CD4-positive, alpha-beta T cell treated with Interleukin-10 for 1 hour (primary cell): ENCODE data around the gene ENDOG.
A peak's percentile ranks its signal among the peaks of the same experiment; 100 is the strongest.

Experiments
- DNase-seq: peaks from one replicate; pipeline ENCODE4 v3.0.0-alpha.2; 2020

Gene ENDOG

DNA sequence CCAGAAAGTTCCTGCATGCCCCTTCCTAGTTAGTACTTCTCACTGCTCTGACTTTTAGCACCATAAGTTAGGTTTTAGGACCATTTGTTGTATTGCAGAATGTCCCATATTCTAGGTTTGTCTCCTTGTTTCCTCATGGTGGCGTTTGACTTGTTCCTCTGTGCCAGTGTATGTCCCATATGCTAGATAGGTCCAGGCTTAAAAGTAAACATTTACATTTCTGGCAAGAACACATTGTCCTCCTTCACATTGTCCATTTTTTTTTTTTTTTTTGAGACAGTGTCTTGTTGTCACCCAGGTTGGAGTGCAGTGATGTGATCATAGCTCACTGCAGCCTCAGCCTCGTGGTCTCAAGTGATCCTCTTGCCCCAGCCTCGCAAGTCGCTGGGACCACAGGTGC lies 15.8 kb upstream of the ENDOG start:
- no peak for DNase-seq

DNA sequence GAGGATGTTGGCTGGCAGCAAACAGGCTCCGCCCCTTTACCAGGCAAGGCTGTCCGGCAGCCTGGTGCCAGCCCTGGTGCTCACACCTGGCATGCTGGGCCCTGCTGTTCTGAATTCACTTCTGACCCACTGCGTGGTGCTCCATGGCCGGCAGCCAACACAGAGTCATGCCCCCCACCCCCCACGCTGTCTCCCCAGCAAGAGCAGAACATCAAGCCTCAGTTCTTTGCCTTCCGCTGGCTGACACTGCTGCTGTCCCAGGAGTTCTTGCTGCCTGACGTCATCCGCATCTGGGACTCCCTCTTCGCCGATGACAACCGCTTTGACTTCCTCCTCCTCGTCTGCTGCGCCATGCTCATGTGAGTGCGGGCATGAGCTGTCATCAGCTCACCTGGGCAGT lies 12.6 kb upstream of the ENDOG start:
- DNase-seq: no peak

DNA sequence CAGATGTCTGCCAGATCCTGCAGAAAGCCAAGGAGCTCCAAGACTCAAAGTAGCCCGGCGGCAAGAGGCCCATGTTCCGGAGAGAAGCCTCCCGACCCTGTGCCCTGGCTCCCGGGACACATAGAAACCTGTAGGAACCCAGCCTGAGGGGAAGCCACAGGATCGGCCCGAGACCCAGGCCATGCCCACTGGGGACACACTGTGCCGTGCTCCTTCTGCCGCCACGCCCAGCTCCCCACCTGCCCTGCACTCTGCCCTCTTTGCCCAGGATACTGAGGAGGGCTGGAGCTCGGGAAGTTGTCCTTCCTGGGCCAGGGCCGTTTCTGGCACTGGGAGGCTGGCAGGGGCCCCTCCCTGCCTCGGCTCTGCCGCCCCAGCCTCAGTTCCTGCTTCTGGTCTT lies 10.5 kb upstream of the ENDOG start:
- no peak for DNase-seq

DNA sequence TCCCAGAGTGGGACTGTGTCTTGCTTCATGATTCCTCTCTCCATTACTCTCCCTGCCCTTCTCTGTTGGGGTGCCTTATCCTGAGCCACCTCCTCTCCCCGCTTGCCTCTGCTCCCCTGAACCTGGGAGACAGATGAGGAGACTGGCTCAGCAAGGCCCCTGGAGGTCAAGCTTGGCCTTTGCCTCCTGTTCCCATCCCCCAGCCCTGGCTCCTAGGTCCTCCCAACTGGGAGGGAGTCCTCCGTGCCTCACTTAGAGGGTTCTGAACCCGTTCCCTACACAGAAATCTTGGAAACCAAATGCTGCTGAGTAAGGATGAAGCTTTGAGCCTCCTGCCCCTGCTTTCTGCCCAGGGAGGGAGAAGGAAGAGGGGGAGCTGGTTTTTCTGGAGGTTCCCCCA lies 9.8 kb upstream of the ENDOG start:
- no peak for DNase-seq

DNA sequence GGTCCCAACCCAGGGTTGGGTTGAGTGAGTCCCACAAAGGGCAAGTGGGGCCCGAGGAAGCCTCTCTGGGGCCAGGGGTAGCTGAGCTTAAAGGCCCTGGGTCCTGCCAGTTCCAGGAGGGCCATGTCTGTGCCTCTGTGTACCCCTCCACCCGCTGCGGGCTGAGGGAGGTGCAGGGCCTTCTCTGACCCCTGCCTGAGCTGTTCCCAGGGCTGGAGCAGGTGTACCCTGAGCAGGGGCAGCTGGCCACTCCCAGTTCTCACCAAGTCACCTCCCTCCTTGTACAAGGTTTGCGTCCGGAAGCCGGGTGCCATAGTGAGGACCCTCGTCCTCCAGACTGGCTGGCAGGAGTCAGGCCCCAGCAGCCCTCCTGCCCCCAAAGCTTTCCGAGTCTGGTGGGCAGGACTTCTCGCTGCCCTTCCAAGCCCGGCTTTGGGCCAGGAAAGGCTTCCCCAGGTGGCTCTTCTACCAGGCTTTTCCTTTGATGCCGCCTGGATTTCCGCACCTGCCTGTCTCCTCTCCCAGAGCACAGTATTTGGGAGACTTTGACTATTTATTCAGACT lies 9.2 kb upstream of the ENDOG start:
- no peak for DNase-seq

DNA sequence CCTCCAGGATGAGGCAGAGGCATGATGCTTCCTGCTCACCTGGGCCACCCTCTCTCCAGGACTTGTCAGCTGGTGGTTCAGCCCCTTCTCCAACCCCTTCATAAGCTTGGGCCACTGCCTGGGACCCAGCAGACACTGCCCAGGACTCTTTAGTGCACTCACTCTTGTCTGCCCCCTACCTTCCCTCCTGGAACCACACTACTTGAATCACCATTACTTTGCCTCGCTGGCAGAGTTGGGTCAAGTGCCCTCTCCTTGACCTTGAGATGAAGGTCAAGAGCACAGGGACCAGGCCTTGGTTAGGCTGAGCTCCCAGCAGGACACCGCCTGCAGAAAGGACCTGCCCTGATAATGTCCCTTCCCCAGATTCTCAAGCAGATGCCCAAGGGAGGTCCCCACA lies 8.5 kb upstream of the ENDOG start:
- no peak for DNase-seq

DNA sequence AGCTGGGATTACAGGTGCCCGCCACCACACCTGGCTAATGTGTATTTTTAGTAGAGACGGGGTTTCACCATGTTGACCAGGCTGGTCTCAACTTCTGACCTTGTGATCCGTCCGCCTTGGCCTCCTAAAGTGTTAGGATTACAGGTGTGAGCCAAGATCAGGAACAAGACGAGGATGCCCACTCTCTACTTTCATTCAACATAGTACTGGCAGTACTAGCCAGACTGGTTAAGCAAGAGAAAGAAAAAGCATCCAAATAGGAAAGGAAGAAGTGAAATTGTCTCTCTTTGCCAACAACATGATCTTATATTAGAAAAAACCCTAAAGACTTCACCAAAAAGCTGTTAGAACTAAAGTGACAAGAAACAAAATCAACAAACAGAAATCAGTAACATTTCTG lies 7.4 kb upstream of the ENDOG start:
- no peak for DNase-seq

DNA sequence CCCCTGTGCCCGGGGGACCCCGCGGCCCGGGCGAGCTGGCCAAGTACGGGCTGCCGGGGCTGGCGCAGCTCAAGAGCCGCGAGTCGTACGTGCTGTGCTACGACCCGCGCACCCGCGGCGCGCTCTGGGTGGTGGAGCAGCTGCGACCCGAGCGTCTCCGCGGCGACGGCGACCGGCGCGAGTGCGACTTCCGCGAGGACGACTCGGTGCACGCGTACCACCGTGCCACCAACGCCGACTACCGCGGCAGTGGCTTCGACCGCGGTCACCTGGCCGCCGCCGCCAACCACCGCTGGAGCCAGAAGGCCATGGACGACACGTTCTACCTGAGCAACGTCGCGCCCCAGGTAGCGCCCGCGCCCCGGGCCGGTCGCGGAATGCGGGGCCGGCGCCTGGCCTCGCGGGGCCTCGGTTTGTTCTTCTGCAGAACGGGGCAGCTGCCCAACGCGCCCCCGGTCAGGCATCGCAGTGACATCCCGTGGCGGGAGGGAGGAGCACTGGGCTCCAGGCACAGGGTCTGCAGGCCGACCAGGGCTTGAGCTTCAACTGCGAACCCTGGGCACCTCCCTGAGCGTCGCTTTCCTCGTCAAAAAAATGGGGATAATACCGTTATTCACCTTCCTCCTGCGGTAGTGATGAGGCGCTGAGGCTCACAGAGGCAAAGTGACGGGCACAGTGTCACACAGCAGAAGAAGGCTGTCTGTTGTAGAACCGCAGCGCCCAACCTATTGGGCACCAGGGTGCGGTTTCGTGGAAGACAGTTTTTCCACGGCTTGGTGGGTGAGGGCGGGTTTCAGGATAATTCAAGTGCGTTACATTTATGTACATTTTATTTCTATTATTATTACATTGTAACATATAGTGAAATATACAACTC lies 777 bp downstream of the ENDOG start:
- DNase-seq: peak; percentile 42

DNA sequence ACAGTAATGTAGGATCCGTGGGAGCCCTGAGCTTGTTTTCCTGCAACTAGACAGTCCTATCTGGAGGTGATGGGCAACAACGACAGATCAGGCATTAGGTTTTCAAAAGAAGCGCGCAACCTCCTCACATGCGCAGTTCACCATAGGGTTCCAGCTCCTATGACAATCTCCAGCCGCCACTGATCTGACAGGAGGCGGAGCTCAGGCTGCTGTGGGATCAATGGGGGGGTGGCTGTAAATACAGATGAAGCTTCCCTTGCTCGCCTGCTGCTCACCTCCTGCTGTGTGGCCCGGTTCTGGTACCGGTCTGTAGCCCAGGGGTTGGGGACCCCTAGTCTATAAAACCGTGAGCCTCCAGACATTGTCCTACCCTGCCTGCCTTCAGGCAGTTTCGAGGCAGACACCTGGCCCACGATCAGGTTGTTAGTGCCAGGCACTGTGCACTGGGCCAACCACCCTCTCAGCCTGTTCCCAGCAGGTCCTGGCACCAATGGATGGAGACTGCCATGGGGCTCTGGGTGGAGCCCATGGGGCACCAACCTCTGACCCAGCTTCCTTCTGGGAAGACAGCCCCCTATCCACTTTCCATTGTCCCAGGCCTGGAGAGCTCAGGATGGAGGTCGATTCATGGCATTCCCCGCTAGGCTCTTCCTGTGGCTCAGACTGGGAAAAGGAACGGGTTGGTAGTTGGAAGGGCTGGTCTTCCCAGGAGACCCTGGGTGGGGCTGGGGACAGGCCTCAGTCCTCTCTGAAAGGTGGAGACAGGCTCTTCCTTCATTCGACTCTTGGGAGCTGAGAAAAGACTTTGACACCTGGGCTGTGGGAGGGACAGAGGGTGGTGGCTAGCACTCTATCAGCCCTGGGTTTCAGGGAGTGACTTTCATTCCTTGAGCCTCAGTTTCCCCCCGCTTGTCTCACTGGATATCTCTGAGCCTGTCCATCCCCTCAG lies 1.7 kb downstream of the ENDOG start:
- DNase-seq: no peak

DNA sequence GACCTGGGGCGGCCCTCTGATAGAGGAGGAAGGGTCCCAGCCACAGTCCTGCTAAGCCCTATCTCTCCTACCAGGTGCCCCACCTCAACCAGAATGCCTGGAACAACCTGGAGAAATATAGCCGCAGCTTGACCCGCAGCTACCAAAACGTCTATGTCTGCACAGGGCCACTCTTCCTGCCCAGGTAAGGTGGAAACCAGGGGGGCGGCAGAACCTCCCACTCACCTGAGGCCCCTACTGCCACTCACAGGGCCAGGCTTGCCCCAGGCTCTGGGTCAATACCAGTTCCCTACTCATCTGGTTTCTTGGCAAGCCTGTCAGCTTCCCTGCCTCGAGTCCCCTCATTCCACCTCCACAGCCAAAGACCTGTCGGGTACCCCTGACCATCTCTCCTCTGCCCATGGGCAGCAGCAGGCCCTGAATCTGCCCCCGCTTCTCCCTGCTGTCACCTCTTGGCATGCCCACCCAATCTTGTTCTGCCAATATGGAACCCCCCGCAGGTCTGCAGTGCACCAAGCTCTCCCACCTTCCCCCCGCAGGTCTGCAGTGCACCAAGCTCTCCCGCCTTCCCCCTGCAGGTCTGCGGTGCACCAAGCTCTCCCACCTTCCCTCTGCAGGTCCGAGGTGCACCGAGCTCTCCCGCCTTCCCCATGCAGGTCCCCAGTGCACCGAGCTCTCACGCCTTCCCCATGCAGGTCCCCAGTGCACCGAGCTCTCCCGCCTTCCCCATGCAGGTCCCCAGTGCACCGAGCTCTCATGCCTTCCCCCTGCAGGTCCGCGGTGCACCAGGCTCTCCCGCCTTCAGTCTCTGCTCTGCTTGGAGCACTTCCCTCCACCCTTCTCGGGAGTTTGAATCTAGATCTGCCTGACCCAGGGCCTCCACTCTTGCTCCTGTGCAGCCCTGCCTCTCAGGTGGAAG lies 2.6 kb downstream of the ENDOG start:
- no peak for DNase-seq

DNA sequence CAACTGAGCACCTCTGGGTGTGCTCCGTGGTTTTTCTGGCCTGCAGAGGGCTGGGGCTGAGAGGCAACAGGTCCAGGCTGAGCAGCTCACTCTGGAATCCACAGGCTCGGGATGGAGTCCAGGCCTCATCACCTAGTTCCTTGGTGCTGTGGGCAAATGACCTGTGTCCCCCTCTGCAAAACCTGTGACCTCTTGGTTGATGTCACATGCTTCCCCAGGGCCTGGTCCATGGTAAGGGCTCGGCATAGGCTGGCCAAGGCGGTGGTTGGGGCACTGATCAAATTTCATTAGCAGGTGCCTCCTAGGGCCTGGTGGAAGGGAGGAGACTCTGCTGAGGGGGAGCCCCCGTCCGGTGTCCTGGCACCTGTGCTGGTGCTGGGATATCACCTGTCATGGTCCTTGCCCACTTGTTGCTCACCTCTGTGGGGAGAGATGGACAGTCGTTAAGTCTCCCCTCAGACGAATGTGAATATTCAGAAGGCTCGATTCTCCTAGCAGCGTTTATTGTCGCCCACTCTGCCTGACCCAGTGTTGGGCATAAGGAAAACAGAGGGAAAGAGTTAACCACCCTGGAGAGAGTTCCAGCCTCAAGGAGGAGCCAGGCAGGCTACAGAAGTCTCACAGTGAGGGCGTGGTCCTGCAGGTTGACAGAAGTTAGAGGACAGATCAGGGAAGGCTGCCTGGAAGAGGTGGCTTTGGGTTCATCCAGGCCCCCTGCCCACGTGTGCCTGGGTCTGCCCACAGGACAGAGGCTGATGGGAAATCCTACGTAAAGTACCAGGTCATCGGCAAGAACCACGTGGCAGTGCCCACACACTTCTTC lies 3.5 kb downstream of the ENDOG start:
- DNase-seq: no peak

DNA sequence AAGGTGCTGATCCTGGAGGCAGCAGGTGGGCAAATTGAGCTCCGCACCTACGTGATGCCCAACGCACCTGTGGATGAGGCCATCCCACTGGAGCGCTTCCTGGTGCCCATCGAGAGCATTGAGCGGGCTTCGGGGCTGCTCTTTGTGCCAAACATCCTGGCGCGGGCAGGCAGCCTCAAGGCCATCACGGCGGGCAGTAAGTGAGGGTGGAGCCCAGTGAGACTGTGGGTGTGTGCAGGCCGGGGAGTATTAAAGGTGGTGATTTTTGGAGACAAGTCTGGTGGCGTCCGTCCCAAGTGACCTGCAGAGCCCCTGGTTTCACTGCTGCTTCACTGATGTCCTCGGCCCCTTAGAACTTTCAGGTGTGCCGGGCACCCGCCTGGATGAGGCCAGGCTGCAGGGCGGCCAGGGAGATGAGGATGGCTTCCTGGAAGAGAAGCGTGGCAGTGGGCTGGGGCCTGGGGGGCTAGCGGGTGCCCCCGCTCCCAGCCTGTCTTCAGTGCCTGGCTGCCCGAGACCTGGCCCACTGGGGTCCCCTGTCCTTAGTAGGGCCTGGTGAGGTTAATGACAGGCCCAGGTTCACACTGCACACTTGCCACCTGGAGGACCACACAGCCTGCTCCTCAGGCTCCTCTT lies 4.2 kb downstream of the ENDOG start:
- no peak for DNase-seq

DNA sequence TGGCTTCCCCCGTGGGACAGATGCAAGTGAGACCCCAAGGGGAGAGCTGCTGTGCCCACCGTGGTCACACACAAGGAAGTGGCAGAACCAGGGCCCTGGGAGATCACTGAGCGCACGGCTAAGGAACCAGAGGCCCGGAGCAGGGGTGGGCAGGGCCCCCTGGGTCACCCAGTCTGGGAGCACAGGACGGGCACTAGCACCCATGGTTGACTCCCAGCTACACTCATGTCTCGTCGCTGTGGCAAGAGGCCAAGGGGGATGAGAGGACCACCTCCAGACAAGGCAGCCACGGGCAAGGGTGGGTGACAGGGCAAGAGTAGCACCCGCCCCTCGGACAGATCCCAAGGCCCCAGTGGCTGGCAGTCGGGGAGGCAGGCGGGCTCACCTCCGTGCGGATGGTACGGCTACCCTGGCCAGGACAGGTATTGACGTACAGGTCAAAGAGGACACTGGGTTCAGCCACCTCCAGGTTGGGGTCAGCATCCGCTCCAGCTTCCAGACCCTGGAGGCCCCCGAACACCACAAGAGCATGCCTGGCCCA lies 5.1 kb downstream of the ENDOG start:
- no peak for DNase-seq

DNA sequence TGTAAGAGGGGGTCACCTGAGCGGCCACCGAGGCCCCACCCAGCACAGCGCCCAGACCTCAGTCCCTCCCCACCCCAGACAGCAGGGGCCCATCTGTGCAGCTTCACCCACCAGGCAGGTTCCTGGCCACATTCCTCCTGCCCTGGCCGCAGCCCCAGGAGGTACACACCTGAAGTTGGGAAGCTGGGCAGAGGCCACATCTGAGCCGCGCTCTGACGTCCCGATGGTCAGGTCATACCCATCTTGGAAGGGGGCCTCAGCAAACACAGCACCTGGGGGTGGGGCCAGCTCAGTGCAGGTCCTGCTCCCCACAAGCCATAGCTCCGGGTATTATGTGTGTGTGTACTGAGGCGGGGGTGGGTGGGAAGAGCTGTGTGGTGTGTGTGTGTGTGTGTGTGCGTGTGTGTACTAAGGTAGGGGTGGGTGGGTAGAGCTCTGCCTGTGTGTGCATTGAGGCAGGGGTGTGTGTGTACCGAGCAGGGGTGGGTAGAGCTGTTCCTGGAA lies 5.7 kb downstream of the ENDOG start:
- no peak for DNase-seq

DNA sequence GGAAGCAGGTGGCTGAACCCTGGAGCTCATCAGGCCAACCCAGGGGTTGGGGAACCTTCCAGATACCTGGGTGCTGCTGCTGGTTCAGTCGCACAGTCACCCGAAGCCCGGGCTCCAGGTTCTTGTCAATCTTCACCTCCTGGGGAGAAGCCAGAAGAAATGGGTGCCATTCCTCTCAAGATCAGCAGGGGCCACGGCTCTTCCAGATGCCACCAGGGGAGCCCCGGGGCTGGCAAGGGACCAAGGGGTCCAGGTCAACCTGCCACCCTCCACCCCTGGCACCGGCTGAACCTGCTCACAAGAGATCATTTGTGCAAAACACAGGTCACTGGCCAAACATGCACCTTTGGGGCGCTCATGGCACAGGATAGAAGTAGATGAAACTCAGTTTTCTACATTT lies 6.6 kb downstream of the ENDOG start:
- no peak for DNase-seq

DNA sequence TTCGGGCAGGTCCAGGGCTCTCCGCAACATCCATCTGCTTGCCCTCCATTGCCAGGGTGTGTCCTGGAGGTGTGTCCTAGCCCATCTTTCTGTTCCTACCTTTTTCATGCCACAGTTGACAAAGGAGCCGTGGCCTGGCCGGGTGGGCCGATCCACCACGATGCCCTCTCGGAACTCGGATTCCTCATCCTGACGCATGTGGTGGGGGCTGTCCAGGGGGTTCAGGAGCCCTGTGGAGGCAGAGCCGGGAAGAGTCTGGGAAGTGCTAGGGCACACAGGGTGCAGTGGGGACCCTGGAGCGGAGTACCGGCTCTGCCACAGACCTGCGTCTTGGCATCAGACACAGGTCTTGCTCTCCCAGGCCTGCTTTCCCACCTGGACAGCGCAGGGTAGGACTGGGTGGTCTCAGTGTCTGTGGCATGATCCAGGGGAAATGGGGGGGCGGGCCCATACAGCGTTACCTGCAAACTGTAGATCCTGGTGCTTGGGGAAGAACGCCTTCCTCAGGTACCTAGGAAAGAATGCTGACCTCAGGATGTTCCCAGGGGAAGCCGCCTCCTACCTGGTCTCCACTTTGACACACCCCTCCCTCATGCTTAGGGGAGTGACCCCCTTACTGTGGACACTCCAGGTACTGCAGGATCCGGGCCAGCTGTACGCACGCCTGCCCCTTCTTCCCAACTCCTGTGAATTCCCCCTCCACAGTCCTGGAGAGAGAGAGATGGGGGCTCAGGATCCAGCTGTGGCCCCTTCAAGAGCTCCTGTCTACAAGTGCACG lies 7.8 kb downstream of the ENDOG start:
- DNase-seq: no peak

DNA sequence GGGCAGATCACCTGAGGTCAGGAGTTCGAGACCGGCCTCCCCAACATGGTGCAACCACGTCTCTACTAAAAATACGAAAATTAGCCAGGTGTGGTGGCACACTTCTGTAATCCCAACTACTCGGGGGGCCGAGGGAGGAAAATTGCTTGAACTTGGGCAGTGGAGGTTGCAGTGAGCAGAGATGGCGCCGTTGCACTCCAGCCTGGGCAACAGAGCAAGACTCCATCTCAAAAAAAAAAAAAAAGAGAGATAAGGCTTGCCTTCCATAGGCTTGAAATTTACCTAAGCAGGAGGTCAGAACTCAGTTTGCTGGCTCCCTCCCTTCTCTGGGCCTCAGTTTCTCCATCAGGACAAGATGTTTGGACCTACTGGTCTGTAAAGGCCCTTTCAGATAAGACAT lies 10.0 kb downstream of the ENDOG start:
- no peak for DNase-seq

DNA sequence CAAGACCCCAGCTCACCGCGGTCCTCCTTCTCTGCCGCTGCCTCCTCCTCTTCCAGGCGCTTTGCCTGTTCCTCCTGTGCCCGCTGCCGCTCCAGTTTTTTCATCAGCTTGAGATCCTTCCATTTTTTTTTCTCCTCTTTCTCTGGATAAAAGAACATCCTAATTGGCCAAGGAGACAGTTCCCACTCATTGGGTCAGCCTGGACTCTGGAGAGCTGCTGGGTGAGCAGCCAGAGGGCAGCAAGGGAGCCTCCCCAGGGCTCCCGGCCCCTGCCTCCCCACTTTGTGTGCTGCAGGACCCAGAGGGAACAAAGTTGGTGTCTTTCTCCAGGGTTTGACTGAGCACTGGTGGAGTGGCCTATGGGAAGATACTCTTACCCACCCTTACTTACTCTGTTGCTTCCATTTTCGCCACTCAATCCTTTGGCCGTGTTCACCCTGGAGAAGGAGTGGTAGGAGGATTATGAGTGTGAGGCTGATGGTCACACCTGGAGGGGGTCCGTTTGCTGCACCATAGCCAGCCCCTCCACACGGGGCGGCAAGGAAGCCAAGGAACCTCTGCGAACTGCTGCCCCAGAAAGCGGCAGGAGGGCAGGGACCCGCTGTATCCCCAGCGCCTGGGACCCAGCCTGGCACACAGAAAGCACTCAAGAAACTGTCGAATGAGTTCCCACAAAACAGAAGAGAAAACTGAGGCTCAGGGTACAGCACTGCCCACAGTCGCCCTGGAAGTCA lies 10.6 kb downstream of the ENDOG start:
- DNase-seq: no peak
